ENCODE measurements around the gene RAB31.

RAB31 gene

DNA sequence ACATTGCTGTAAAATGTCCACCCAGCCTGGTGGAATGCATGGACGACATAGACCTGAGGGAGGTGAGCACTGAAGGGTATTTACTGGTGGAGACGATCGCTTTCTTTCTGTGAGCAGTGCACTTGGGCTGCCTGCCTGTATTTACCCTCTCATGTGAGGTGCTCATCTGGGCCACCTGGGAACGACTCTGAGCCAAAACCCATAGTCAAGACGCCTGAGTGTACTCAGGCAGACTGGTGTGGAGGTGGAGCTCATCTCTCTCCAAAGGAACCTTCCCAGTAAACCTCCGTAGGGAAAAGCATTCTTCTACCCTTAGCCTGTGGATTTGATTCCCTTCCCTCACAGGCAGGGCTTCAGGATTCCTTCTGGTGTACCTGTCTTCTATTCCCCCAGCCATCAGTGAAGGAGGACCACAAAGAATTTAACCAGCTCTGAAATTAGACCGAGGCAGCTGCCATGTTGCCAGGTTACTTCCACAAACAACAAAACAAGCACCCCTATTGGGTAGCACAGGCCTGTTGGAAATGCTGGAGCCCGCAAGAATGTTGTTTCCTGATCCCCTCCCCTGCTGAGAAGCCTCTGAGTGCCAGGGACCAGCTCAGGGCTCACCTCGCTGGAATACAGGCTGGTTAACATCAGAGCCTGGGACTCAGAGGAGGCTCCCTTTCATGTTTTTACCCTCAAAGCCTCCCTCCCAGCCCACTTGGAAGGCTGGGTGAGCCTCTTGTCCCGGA lies 130.2 kb downstream of the RAB31 start:
- H3K9me3 Mint-ChIP-seq = no peaks in the 10 kb centered on the region
- no peaks in the 10 kb centered on the region for H3K36me3 Mint-ChIP-seq (ENCODE audit: low read depth)
- no peak overlapping the region for H3K27ac Mint-ChIP-seq
- H3K4me1 Mint-ChIP-seq (ENCODE audit: low read depth) = no peaks in the 10 kb centered on the region
- H3K27me3 Mint-ChIP-seq (ENCODE audit: low read depth) = peaks cover 11% of the 10 kb centered on the region
- no peak overlapping the region for H3K4me3 Mint-ChIP-seq

DNA sequence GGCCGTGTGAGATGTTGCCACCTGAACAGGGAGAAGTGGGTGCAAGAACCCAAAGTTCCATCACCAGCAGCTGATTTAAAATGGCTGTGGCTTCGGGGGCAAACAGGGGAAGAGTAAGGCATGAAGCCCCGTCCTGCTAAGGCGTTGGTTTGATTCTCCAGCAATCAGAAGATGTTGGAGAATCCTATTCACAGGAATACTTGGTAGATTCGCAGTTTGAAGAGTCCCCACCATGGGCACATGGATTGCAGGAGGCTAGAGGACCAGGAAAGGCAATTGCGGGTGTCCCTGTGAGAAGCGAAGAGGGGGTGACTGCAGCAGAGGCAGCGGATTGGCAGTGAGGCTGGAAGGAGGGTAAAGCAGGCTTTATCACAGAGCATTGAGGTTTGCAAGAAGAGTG lies 131.1 kb downstream of the RAB31 start:
- peak overlapping the region; percentile 50 for H3K27ac Mint-ChIP-seq
- no peaks in the 10 kb centered on the region for H3K4me1 Mint-ChIP-seq (ENCODE audit: low read depth)
- H3K36me3 Mint-ChIP-seq (ENCODE audit: low read depth) = no peaks in the 10 kb centered on the region
- no peaks in the 10 kb centered on the region for H3K9me3 Mint-ChIP-seq
- H3K27me3 Mint-ChIP-seq (ENCODE audit: low read depth) = peaks cover 11% of the 10 kb centered on the region
- H3K4me3 Mint-ChIP-seq = no peak overlapping the region

DNA sequence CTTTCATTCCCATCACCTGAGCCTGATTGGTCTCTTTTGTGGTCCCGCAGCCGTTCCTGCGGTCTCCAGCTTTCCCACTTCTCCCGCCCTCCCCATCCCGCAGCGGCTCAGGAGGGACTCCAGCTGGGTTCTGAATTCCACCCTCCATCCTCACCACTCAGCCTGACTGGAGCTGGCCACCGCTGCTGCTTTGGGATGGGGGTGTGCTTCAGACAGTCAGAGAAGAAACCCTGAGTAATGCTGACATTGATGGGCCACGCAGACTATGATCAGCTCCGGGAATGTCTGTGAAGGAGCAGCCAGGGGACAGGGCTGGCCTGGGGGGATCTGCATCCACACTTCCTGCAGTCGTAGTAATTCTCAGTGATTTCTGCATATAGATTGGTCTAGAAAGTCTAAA lies 131.8 kb downstream of the RAB31 start:
- no peaks in the 10 kb centered on the region for H3K36me3 Mint-ChIP-seq (ENCODE audit: low read depth)
- H3K9me3 Mint-ChIP-seq = no peaks in the 10 kb centered on the region
- peaks cover 11% of the 10 kb centered on the region for H3K27me3 Mint-ChIP-seq (ENCODE audit: low read depth)
- H3K4me1 Mint-ChIP-seq (ENCODE audit: low read depth) = no peaks in the 10 kb centered on the region
- H3K27ac Mint-ChIP-seq = no peak overlapping the region
- no peak overlapping the region for H3K4me3 Mint-ChIP-seq

DNA sequence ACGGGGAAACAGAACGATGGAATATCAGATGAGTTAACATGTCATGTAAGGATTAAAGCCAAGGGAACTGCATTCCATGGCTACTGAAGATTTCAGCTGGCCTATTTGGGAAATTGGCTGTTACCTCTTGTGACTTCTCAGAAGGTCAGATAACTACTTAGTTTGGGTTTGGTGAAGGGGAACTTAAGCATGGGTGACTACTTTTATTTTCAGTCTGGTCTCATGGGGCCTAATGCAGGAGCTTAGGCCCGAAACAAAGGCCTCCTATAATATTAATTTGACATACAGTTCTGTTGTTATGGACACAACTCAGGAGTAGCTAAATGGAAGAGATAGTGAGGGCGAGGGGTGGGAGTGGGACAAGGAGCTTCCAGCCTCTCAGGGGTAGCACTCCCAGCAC lies 133.7 kb downstream of the RAB31 start:
- Mint-ChIP-seq H3K9me3 (no peaks in the 10 kb centered on the region), H3K27ac (no peak overlapping the region), H3K36me3 (ENCODE audit: low read depth) (no peaks in the 10 kb centered on the region), H3K4me3 (no peak overlapping the region), H3K4me1 (ENCODE audit: low read depth) (no peaks in the 10 kb centered on the region), H3K27me3 (ENCODE audit: low read depth) (peaks cover 3% of the 10 kb centered on the region)

DNA sequence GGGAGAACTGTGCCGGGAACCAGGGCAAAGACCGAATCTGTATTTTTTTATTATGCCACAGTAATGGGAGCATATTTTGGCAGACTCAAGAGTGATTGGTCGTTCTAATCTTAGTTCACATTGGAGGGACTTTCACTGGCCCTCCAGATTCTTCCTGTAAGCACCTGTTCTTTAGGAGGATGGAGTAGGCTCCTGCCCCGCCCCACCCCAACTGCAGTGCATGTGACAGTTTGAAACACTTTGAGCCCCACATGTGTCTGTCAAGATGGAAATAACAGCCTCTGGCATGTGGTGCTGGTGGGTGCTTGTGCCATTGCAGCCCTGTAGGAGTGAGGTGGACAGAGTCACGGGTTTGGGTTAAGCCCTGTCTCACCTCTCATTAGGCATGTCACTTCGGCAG lies 134.3 kb downstream of the RAB31 start:
- no peaks in the 10 kb centered on the region for H3K36me3 Mint-ChIP-seq (ENCODE audit: low read depth)
- no peak overlapping the region for H3K27ac Mint-ChIP-seq
- no peaks in the 10 kb centered on the region for H3K9me3 Mint-ChIP-seq
- H3K4me3 Mint-ChIP-seq = no peak overlapping the region
- H3K4me1 Mint-ChIP-seq (ENCODE audit: low read depth) = no peaks in the 10 kb centered on the region
- no peaks in the 10 kb centered on the region for H3K27me3 Mint-ChIP-seq (ENCODE audit: low read depth)

DNA sequence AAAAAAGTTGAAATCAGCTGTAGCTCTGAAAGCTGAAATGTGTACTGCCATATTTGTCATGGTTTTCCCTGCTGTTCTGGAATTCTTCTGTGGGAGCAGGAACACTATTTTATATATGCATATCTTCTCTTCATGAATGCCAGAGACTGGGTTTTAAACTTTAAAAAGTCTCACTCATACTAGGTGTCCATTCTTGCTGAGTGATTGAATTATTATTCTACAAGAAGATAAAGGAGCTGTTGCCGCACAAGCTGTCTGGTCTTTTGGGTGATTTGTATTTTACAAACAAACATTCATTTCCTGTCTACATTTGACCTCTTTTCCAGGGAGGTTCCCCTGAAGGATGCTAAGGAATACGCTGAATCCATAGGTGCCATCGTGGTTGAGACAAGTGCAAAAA lies 137.2 kb downstream of the RAB31 start:
- Mint-ChIP-seq H3K9me3 (no peaks in the 10 kb centered on the region), H3K4me3 (no peak overlapping the region), H3K27ac (no peak overlapping the region), H3K36me3 (ENCODE audit: low read depth) (no peaks in the 10 kb centered on the region), H3K27me3 (ENCODE audit: low read depth) (peaks cover 20% of the 10 kb centered on the region), H3K4me1 (ENCODE audit: low read depth) (no peaks in the 10 kb centered on the region)

DNA sequence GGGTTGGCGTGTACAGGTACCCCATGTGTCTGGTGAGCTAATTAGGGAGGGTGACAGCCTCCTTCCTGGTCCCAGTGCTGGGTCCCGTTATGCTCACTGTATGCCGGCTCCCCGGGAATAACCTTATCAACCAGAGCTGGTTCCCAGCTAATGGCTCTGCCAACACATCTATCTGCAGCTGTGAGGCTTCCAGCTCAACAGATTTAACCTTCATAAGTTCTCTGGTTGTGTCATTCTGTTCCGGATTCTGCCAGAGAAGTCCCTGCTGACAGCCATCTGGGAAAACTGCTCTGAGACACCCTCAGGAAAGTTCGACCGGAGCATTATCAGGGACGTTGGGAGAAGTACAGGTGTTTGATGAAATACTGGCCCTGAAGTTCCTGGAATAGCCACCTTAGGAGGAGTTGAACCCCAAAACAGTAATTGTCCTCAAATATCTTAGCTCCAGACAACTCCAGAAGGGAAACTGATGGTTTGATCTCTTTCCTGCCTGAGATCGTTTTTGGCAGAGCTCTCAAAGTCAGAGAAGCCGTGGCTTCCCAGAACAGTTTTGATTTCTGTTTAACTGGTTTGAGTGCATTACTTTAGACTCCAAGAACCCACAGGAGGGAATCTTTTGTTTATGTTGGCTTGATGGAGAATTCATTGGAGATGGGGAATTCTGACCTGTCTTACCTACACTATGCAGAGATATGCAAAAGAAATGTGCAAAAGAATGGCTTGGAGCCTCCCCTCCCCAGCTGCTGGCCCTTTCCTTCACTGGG lies 138.2 kb downstream of the RAB31 start:
- Mint-ChIP-seq H3K27me3 (ENCODE audit: low read depth) (peaks cover 20% of the 10 kb centered on the region), H3K4me3 (no peak overlapping the region), H3K36me3 (ENCODE audit: low read depth) (no peaks in the 10 kb centered on the region), H3K27ac (no peak overlapping the region), H3K4me1 (ENCODE audit: low read depth) (no peaks in the 10 kb centered on the region), H3K9me3 (no peaks in the 10 kb centered on the region)

DNA sequence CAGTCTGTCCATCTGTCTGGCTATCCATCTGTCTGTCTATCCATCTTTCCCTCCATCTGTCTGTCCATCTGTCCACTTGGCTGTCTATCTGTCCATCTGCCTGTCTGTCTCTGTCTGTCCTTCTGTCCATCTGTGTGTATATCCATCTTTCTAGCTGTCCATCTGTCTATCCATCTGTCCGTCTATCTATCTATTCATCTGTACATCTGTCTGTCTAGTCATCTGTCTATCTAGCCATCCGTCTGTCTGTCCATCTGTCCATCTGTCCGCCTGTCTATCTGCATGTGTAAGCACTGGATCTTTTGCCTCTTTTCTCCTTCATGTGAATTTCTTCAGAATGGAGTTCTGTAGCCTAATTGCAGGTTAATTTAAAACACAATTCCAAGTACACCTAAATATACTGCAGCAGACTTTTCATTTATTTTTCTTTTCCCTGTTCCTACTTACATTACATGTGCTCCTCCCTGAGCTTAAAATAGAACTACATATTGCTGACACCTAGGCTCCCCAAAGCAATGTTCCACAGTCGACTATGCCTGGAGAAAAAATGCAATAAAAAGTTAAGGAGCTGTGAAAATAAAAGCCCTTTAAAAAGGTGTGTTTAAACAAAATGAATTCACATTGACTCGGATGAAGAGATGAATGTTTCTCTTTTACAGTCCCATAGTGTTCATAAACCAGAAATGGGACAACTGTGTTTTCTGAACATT lies 140.2 kb downstream of the RAB31 start:
- no peaks in the 10 kb centered on the region for H3K36me3 Mint-ChIP-seq (ENCODE audit: low read depth)
- H3K4me3 Mint-ChIP-seq = no peak overlapping the region
- no peaks in the 10 kb centered on the region for H3K9me3 Mint-ChIP-seq

DNA sequence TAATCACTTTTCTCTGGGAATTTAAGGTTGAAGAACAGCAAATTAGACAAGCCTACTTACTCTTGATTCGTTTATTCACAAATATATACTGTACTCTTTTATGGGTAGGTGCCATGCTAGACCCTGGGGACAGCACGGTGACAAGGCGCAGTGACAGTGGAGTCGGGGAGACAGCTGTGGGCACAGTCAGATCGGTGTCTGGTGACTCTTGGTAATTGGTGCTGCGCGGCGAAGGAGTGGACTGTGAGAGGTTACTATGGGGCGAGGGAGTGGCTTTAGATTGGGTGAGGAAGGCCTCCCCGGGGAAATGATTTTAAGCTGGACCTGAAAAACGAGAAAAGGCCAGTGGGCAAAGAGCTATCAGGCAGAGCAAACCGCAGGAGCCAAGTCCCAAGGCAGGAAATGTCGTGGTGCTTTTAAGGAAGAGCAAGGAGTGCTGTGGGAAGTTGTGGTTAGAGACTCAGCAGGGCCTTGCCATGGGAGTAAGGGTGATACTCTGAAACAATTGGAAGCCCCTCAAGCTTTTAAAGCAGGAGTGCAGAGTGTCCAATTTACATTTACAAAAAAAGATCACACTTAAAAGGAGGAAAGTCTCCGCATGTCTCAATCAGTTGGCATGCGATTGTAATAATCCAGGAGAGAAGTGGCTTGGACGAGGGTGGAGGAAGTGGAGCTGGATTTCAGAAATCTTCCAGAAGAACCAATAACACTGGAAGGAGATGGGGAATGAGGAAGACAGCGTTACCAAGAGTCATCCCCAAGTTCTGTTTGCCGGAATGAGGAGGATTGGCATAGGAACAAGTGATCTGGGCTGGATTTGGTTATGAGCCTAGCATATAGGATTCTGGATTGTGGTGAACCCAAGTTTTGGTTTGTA lies 141.5 kb downstream of the RAB31 start:
- H3K4me3 Mint-ChIP-seq = no peak overlapping the region
- H3K36me3 Mint-ChIP-seq (ENCODE audit: low read depth) = no peaks in the 10 kb centered on the region
- no peak overlapping the region for H3K27ac Mint-ChIP-seq
- no peaks in the 10 kb centered on the region for H3K9me3 Mint-ChIP-seq
- H3K4me1 Mint-ChIP-seq (ENCODE audit: low read depth) = no peaks in the 10 kb centered on the region
- H3K27me3 Mint-ChIP-seq (ENCODE audit: low read depth) = peaks cover 23% of the 10 kb centered on the region

More for the DNA sequence above, 140.2 kb downstream of the RAB31 start:
- peaks cover 23% of the 10 kb centered on the region for H3K27me3 Mint-ChIP-seq (ENCODE audit: low read depth)
- H3K27ac Mint-ChIP-seq = no peak overlapping the region
- H3K4me1 Mint-ChIP-seq (ENCODE audit: low read depth) = no peaks in the 10 kb centered on the region

DNA sequence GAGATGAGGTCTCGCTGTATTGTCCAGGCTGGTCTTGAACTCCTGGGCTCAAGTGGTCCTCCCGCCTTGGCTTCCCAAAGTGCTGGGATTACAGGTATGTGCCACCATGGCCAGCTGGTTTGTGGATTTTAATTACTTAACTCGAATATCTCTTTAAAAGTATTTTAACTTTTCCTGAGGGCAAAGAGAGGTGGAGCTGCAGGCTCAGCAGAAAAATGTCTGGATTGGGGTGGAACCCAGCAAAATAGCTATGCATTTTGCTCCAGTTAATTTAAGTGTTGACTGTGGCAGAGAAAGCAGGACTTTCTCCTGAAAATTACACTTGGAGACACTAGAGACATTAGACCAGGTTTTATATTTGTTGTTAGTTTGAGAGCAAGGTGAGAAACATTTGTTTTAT lies 142.2 kb downstream of the RAB31 start:
- Mint-ChIP-seq H3K27ac (no peak overlapping the region), H3K36me3 (ENCODE audit: low read depth) (no peaks in the 10 kb centered on the region), H3K4me3 (no peak overlapping the region), H3K9me3 (no peaks in the 10 kb centered on the region), H3K4me1 (ENCODE audit: low read depth) (no peaks in the 10 kb centered on the region), H3K27me3 (ENCODE audit: low read depth) (peaks cover 23% of the 10 kb centered on the region)

DNA sequence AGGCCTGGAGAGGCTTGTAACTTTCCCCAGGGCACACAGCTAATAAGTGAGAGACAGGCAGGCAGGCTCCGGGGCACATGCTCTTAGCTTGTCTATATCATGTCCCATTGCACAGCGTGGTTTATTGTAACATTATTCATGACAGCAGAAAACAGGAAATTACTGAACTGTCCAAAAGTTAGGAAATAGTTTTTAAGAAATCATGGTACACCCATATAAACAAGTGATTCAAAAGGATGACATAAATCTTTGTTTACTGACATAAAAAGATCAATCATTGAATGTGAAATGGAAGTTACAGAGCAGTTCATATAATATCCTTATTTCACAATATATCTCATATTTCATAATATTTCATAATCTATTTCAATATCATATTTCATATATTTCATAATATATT lies 143.4 kb downstream of the RAB31 start:
- no peaks in the 10 kb centered on the region for H3K9me3 Mint-ChIP-seq
- H3K4me3 Mint-ChIP-seq = no peak overlapping the region
- peaks cover 23% of the 10 kb centered on the region for H3K27me3 Mint-ChIP-seq (ENCODE audit: low read depth)
- H3K36me3 Mint-ChIP-seq (ENCODE audit: low read depth) = no peaks in the 10 kb centered on the region
- H3K4me1 Mint-ChIP-seq (ENCODE audit: low read depth) = no peaks in the 10 kb centered on the region
- no peak overlapping the region for H3K27ac Mint-ChIP-seq

DNA sequence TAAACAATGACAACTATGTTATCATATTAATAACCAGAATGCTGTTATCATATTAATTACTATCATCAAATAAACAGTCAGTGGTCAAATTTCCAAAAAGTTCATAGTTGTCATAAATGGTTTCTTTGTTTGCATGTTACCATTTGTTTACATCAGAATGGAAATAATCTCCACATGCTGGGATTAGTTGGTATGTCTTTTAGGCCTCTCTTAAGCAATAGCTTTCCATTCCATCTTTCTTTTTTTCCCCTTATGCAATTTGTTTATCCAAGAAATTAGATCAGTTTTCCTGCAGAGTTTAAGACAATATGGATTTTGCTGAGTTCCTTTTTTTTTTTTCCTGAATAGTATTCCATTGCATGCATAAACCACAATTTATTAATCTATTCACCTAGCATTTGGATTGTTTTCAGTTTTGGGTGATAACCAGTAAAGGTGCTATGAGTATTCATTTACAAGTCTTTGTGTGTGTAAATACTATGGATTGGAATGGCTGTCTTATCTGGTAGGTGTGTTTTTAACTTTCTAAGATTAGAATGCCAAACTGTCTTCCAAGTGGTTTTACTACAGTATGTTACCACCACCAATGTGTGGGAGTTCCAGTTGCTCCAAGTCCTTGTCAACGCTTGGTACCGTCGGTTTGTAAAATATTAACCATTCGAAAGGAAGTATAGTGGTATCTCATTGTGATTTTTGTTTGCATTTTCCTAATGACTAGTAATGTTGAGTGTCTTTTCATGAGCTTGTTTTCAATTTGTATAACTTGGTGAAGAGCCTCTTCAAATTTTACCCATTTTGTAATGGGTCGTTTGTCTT lies 144.4 kb downstream of the RAB31 start:
- no peak overlapping the region for H3K27ac Mint-ChIP-seq
- no peak overlapping the region for H3K4me3 Mint-ChIP-seq
- no peaks in the 10 kb centered on the region for H3K9me3 Mint-ChIP-seq
- H3K4me1 Mint-ChIP-seq (ENCODE audit: low read depth) = no peaks in the 10 kb centered on the region
- no peaks in the 10 kb centered on the region for H3K36me3 Mint-ChIP-seq (ENCODE audit: low read depth)
- peaks cover 23% of the 10 kb centered on the region for H3K27me3 Mint-ChIP-seq (ENCODE audit: low read depth)

DNA sequence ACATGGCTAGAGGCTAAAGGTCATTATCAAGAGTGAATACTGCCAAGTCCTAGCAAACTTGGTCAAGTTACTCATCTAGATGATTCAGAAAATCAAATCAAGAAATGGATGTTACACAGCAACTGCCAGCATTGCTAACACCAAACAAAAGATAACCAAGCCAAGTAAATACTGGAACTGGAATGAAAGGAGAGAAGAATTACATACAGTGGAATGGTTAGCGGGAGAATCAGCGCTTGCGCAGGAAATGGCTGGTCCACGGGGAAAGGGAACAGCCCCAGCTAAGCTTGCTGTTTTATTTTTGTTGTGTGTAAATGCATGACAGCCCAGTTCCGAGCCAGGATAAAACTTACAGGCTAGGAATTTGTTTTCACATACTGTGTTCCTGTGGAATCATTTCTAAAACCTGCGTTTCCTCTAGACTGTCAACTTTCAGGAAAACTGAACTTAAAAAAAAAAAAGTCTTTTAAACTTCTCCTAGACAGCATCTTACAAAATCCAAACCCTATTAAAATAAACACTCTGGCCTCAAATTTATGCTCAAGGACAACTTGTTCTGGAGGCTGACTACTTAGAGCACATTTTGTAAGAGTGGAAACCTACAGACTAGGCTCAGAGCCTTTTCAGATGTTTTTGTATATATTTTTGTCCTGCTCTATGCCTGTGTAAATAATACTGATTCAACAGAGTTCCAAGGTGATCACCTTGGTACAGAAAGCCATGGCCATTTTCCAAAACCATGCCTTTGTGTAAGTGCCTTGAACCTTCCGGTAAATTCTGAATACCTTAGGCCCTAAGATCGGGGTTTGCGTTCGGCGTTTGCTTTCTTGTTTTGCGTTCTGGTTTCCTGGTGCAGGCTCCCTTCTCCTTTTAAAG lies 146.9 kb downstream of the RAB31 start:
- H3K36me3 Mint-ChIP-seq (ENCODE audit: low read depth) = no peaks in the 10 kb centered on the region
- H3K4me3 Mint-ChIP-seq = no peak overlapping the region
- H3K27me3 Mint-ChIP-seq (ENCODE audit: low read depth) = peaks cover 4% of the 10 kb centered on the region
- no peaks in the 10 kb centered on the region for H3K9me3 Mint-ChIP-seq
- H3K27ac Mint-ChIP-seq = no peak overlapping the region
- H3K4me1 Mint-ChIP-seq (ENCODE audit: low read depth) = no peaks in the 10 kb centered on the region

All from T-helper 1 cell treated with Interleukin-12 subunit alpha and Interleukin-12 subunit beta and Interleukin-4 antibody, amounts not matched to agents 30 μg/mL and 1 μg/mL, for 36 hours (primary cell).